GM12878 (cell line): ENCODE measurements around the gene VSTM2B. TPM values are rescaled to one million over a fixed set of nuclear protein-coding genes. Genes with fewer than 3 reads are reported as not detected.

Source experiments
- CHD2 ChIP-seq: IDR thresholded peaks from 2 replicates; pipeline ENCODE4 v1.6.1; 2011; ENCODE audit warnings: low read depth, low read length, improper control_type of control experiment, borderline replicate concordance
- HDGF ChIP-seq: fragments of 450-650 bp; IDR thresholded peaks from 2 replicates; pipeline ENCODE4 v1.6.1; 2016; ENCODE audit warnings: antibody characterized with exemption
- IRF4 ChIP-seq: IDR thresholded peaks from 2 replicates; pipeline ENCODE4 v1.6.1; 2011; ENCODE audit warnings: low read depth, low read length
- MTA2 ChIP-seq: fragments of 450-650 bp; IDR thresholded peaks from 2 replicates; pipeline ENCODE4 v1.6.1; 2016; ENCODE audit warnings: low read depth, mild to moderate bottlenecking, moderate library complexity
- NFYB ChIP-seq: IDR thresholded peaks from 2 replicates; pipeline ENCODE4 v1.6.1; 2011; ENCODE audit warnings: low read depth, mild to moderate bottlenecking, low read length, improper control_type of control experiment, moderate library complexity; ENCODE audit not compliant: insufficient read depth
- NRF1 ChIP-seq: conservative IDR thresholded peaks from 2 replicates; pipeline ENCODE4 v1.6.1; 2011; ENCODE audit warnings: mild to moderate bottlenecking, low read depth, low read length, improper control_type of control experiment
- PAX5 ChIP-seq: IDR thresholded peaks from 2 replicates; pipeline ENCODE4 v1.6.1; 2011; ENCODE audit warnings: low read depth, low read length, borderline replicate concordance
- RAD51 ChIP-seq: fragments of 450-650 bp; IDR thresholded peaks from 2 replicates; pipeline ENCODE4 v1.6.1; 2016; ENCODE audit warnings: moderate library complexity, mild to moderate bottlenecking, inconsistent platforms
- WRNIP1 ChIP-seq: IDR thresholded peaks from 2 replicates; pipeline ENCODE4 v1.6.1; 2011; ENCODE audit warnings: low read depth, low read length, improper control_type of control experiment, borderline replicate concordance
- YY1 ChIP-seq: IDR thresholded peaks from 2 replicates; pipeline ENCODE4 v1.6.1; 2011; ENCODE audit warnings: low read depth, mild to moderate bottlenecking, low read length
- ZSCAN29 ChIP-seq: fragments of 450-650 bp; IDR thresholded peaks from 2 replicates; pipeline ENCODE4 v1.6.1; 2017; ENCODE audit warnings: mild to moderate bottlenecking, moderate library complexity
- polyA plus RNA-seq, 11 experiments: library from polyadenylated mRNA; depleted of rRNA in 4 of 11; unstranded in 6 of 11; stranded (reverse) in 5 of 11; fragments of >200 nt; fragmentation: Nextera tagmentation in 4 of 11; fragmentation: Illumina TruSeq in 1 of 11; extraction: Ambion mirVana in 4 of 11; extraction: Trizol in 1 of 11; gene quantifications; 1 replicate in 1 of 11; 2 replicates in 10 of 11; pipeline versions ENCODE4 v1.2.1 to v1.2.3, GENCODE V29; 2011 to 2016; ENCODE audit warnings: inconsistent platforms in 2 of 11, missing spikeins in 2 of 11, low read depth in 1 of 11
- total RNA-seq, 4 experiments: library from RNA; depleted of rRNA in 3 of 4; stranded (reverse); fragments of >200 nt in 3 of 4; fragmentation: Illumina TruSeq in 1 of 4; extraction: Trizol in 1 of 4; gene quantifications; 2 replicates each; pipeline versions ENCODE4 v1.2.1 to v1.2.3, GENCODE V29; 2013 to 2021
- TF ChIP-seq, protein P1 (sequence below): IDR thresholded peaks from 2 replicates; pipeline ENCODE4 v1.6.1; 2011; ENCODE audit warnings: low read depth, mild to moderate bottlenecking, low read length, moderate library complexity, borderline replicate concordance; ENCODE audit errors: extremely low read depth
- TF ChIP-seq, protein P2 (sequence below): fragments of 450-650 bp; IDR thresholded peaks from 2 replicates; pipeline ENCODE4 v1.6.1; 2016; ENCODE audit warnings: mild to moderate bottlenecking, moderate library complexity, borderline replicate concordance

The VSTM2B gene
- total and polyA plus RNA-seq, 10 of the 15 experiments (the other 5 are each of a cell fraction or from before 2014, with no cell fraction given) = not detected

GRCh38 chr19:29610574-29611271 is 84.9 kb downstream of the VSTM2B start (continued):
- TF ChIP-seq YY1 (peak; percentile 49; the same call in 1 of the 2 replicates), ZSCAN29 (no peak), HDGF (no peak), NFYB (no peak), MTA2 (peak; percentile 28; the same call in 1 of the 2 replicates), NRF1 (no peak), WRNIP1 (no peak), CHD2 (no peak), RAD51 (no peak), IRF4 (peak; percentile 38; the same call in 1 of the 2 replicates), PAX5 (peak; percentile 81)
- TF ChIP-seq, protein P1, sequence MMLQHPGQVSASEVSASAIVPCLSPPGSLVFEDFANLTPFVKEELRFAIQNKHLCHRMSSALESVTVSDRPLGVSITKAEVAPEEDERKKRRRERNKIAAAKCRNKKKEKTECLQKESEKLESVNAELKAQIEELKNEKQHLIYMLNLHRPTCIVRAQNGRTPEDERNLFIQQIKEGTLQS = no peak
- TF ChIP-seq, protein P2, sequence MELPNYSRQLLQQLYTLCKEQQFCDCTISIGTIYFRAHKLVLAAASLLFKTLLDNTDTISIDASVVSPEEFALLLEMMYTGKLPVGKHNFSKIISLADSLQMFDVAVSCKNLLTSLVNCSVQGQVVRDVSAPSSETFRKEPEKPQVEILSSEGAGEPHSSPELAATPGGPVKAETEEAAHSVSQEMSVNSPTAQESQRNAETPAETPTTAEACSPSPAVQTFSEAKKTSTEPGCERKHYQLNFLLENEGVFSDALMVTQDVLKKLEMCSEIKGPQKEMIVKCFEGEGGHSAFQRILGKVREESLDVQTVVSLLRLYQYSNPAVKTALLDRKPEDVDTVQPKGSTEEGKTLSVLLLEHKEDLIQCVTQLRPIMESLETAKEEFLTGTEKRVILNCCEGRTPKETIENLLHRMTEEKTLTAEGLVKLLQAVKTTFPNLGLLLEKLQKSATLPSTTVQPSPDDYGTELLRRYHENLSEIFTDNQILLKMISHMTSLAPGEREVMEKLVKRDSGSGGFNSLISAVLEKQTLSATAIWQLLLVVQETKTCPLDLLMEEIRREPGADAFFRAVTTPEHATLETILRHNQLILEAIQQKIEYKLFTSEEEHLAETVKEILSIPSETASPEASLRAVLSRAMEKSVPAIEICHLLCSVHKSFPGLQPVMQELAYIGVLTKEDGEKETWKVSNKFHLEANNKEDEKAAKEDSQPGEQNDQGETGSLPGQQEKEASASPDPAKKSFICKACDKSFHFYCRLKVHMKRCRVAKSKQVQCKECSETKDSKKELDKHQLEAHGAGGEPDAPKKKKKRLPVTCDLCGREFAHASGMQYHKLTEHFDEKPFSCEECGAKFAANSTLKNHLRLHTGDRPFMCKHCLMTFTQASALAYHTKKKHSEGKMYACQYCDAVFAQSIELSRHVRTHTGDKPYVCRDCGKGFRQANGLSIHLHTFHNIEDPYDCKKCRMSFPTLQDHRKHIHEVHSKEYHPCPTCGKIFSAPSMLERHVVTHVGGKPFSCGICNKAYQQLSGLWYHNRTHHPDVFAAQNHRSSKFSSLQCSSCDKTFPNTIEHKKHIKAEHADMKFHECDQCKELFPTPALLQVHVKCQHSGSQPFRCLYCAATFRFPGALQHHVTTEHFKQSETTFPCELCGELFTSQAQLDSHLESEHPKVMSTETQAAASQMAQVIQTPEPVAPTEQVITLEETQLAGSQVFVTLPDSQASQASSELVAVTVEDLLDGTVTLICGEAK = no peak
